ENCODE results near the gene SPTBN1. TPM values are rescaled to one million over a fixed set of nuclear protein-coding genes. Genes with fewer than 3 reads are reported as not detected.

The SPTBN1 gene
- total RNA-seq, 2 donors from 2014 or later = 321 to 326 TPM

GRCh38 chr2:54430649-54431048, 25.5 kb upstream of the SPTBN1 start:
- intact Hi-C loops (cut with DNase I, micrococcal nuclease) = no loop called here
- no peak for DNase-seq
- ATAC-seq = no peak

- ATAC-seq = no peak
- intact Hi-C loops (cut with DNase I, micrococcal nuclease) = no loop called here
Observed at GRCh38 chr2:54432251-54433015, 23.7 kb upstream of the SPTBN1 start.

GRCh38 chr2:54434229-54434628, 21.9 kb upstream of the SPTBN1 start:
- DNase-seq (no peak), ATAC-seq (no peak)
- intact Hi-C loops (cut with DNase I, micrococcal nuclease) = no loop called here

More at GRCh38 chr2:54432251-54433015, 23.7 kb upstream of the SPTBN1 start:
- no peak for DNase-seq

- DNase-seq = no peak
- no peak for ATAC-seq
- intact Hi-C loops (cut with DNase I, micrococcal nuclease) = no loop called here
Observed at GRCh38 chr2:54434711-54435110, 21.4 kb upstream of the SPTBN1 start.

GRCh38 chr2:54435325-54436226, 20.6 kb upstream of the SPTBN1 start:
- intact Hi-C loops (cut with DNase I, micrococcal nuclease) = no loop called here
- DNase-seq = no peak
- no peak for ATAC-seq

- no peak for ATAC-seq
- intact Hi-C loops (cut with DNase I, micrococcal nuclease) = no loop called here
- DNase-seq = no peak
Observed at GRCh38 chr2:54437588-54437987, 18.5 kb upstream of the SPTBN1 start.

GRCh38 chr2:54438271-54438670, 17.9 kb upstream of the SPTBN1 start:
- intact Hi-C loops (cut with DNase I, micrococcal nuclease) = no loop called here
- ATAC-seq = no peak
- peak in 1 of 2 donors; percentile 12 for DNase-seq

- no peak for ATAC-seq
- DNase-seq = no peak
- intact Hi-C loops (cut with DNase I, micrococcal nuclease) = no loop called here
Observed at GRCh38 chr2:54439582-54439981, 16.5 kb upstream of the SPTBN1 start.

GRCh38 chr2:54440050-54440449, 16.1 kb upstream of the SPTBN1 start:
- ATAC-seq = no peak
- intact Hi-C loops (cut with DNase I, micrococcal nuclease) = no loop called here
- DNase-seq = no peak

- no peak for DNase-seq
- no peak for ATAC-seq
- intact Hi-C loops (cut with DNase I, micrococcal nuclease) = no loop called here
Observed at GRCh38 chr2:54444503-54444902, 11.6 kb upstream of the SPTBN1 start.

- intact Hi-C loops (cut with DNase I, micrococcal nuclease) = no loop called here
- ATAC-seq (no peak), DNase-seq (no peak)
Observed at GRCh38 chr2:54446122-54446521, 10.0 kb upstream of the SPTBN1 start.

- DNase-seq (no peak), ATAC-seq (no peak)
- intact Hi-C loops (cut with DNase I, micrococcal nuclease) = no loop called here
Observed at GRCh38 chr2:54446625-54447024, 9.5 kb upstream of the SPTBN1 start.

GRCh38 chr2:54454548-54455130, 1.5 kb upstream of the SPTBN1 start:
- ATAC-seq = no peak
- no peak for DNase-seq
- intact Hi-C loops (cut with DNase I, micrococcal nuclease) = no loop called here

- ATAC-seq (no peak), DNase-seq (peak in 1 of 2 donors; percentile 11)
- intact Hi-C loops (cut with DNase I, micrococcal nuclease) = no loop called here
Observed at GRCh38 chr2:54455131-54455562, 980 bp upstream of the SPTBN1 start.

GRCh38 chr2:54456362-54456611, 160 bp downstream of the SPTBN1 start:
- intact Hi-C loops (cut with DNase I, micrococcal nuclease) = no loop called here
- no peak for ATAC-seq
- no peak for DNase-seq

GRCh38 chr2:54456612-54457322, 640 bp downstream of the SPTBN1 start:
- intact Hi-C loops (cut with DNase I, micrococcal nuclease) = no loop called here
- ATAC-seq (peak; percentile 46), DNase-seq (peak in 1 of 2 donors; percentile 26)

- peak in 1 of 2 donors; percentile 10 for DNase-seq
- intact Hi-C loops (cut with DNase I, micrococcal nuclease) = no loop called here
- ATAC-seq = no peak
Observed at GRCh38 chr2:54457323-54458023, 1.3 kb downstream of the SPTBN1 start.

- no peak for DNase-seq
Observed at GRCh38 chr2:54459037-54459441, 2.9 kb downstream of the SPTBN1 start.

GRCh38 chr2:54461261-54461660, 5.1 kb downstream of the SPTBN1 start:
- DNase-seq = no peak
- ATAC-seq = no peak
- intact Hi-C loops (cut with DNase I, micrococcal nuclease) = no loop called here

More at GRCh38 chr2:54459037-54459441, 2.9 kb downstream of the SPTBN1 start:
- ATAC-seq = no peak
- intact Hi-C loops (cut with DNase I, micrococcal nuclease) = no loop called here
